ENCODE data around the gene C1QTNF12.
A peak's percentile ranks its signal among the peaks of the same experiment; 100 is the strongest.

The C1QTNF12 gene
- total RNA-seq: 0.39 to 0.42 reads per million in 2 experiments

- no peak for DNase-seq (ENCODE audit: low read depth)
Observed at GRCh38 chr1:1246577-1247340, at the start of gene C1QTNF12. Gene C1QTNF12, minus strand, starts transcription at chr1:1246722. Its CDS starts 32 bp downstream, at chr1:1246690.

- DNase-seq (ENCODE audit: low read depth): no peak
Observed at GRCh38 chr1:1295154-1295923, 48.8 kb upstream of the C1QTNF12 start.

GRCh38 chr1:1294250-1294890 is 47.8 kb upstream of the C1QTNF12 start:
- DNase-seq (ENCODE audit: low read depth): no peak

- DNase-seq (ENCODE audit: low read depth): no peak
Observed at GRCh38 chr1:1293263-1294249, 47.0 kb upstream of the C1QTNF12 start.

- no peak for DNase-seq (ENCODE audit: low read depth)
Observed at GRCh38 chr1:1292851-1293250, 46.3 kb upstream of the C1QTNF12 start.

GRCh38 chr1:1292442-1292779 is 45.9 kb upstream of the C1QTNF12 start:
- no peak for DNase-seq (ENCODE audit: low read depth)

- peak; percentile 55 for DNase-seq (ENCODE audit: low read depth)
Observed at GRCh38 chr1:1291548-1292441, 45.3 kb upstream of the C1QTNF12 start.

GRCh38 chr1:1291023-1291528 is 44.6 kb upstream of the C1QTNF12 start:
- no peak for DNase-seq (ENCODE audit: low read depth)

- peak; percentile 36 for DNase-seq (ENCODE audit: low read depth)
Observed at GRCh38 chr1:1290238-1290731, 43.8 kb upstream of the C1QTNF12 start.

GRCh38 chr1:1287288-1288110 is 41.0 kb upstream of the C1QTNF12 start:
- DNase-seq (ENCODE audit: low read depth): no peak

- no peak for DNase-seq (ENCODE audit: low read depth)
Observed at GRCh38 chr1:1286313-1287261, 40.1 kb upstream of the C1QTNF12 start.

GRCh38 chr1:1285611-1286311 is 39.2 kb upstream of the C1QTNF12 start:
- no peak for DNase-seq (ENCODE audit: low read depth)

- DNase-seq (ENCODE audit: low read depth): no peak
Observed at GRCh38 chr1:1285102-1285571, 38.6 kb upstream of the C1QTNF12 start.

- DNase-seq (ENCODE audit: low read depth): no peak
Observed at GRCh38 chr1:1284221-1285101, 37.9 kb upstream of the C1QTNF12 start.

- no peak for DNase-seq (ENCODE audit: low read depth)
Observed at GRCh38 chr1:1283821-1284220, 37.3 kb upstream of the C1QTNF12 start.

- DNase-seq (ENCODE audit: low read depth): no peak
Observed at GRCh38 chr1:1282998-1283397, 36.5 kb upstream of the C1QTNF12 start.

Data from T follicular helper cell (primary cell).